Left lung (tissue), 10 donors: ENCODE results near the gene CASZ1. TPM values are rescaled to one million over a fixed set of nuclear protein-coding genes. Genes with fewer than 3 reads are reported as not detected.

ENCODE experiments used
- ATAC-seq: fragments of 200-7000 bp; cut with Tn5 transposase; one replicate; pipeline ENCODE4 v1.9.1; 2020; ENCODE audit warnings: moderate library complexity
- DNase-seq, 4 donors: peaks; one replicate each; pipeline ENCODE4 v3.0.0-alpha.2; 2013 to 2020
- H3K27ac ChIP-seq, 2 donors: fragments of 200-600 bp; sonication (generic) in 1 of 2; one replicate each; pipeline versions ENCODE4 v1.5.0 to v1.8.0; 2020 to 2021
- H3K27me3 ChIP-seq, 2 donors: fragments of 200-600 bp; sonication (generic) in 1 of 2; one replicate each; pipeline versions ENCODE4 v1.5.0 to v1.8.0; 2020 to 2021
- H3K36me3 ChIP-seq, 2 donors: fragments of 200-600 bp; sonication (generic) in 1 of 2; one replicate each; pipeline versions ENCODE4 v1.5.0 to v1.8.0; 2020 to 2021
- H3K4me1 ChIP-seq, 2 donors: fragments of 200-600 bp; one replicate each; pipeline ENCODE4 v1.8.0; 2021
- H3K4me3 ChIP-seq, 2 donors: fragments of 200-600 bp; sonication (generic) in 1 of 2; one replicate each; pipeline versions ENCODE4 v1.5.0 to v1.8.0; 2020 to 2021; ENCODE audit warnings: mild to moderate bottlenecking in 1 of 2
- H3K9me3 ChIP-seq, 2 donors: fragments of 200-600 bp; sonication (generic) in 1 of 2; one replicate each; pipeline versions ENCODE4 v1.5.0 to v1.8.0; 2020 to 2021
- CTCF ChIP-seq, 2 donors: fragments of 200-600 bp; sonication (generic) in 1 of 2; IDR thresholded peaks; one replicate each; pipeline versions ENCODE4 v1.5.0 to v1.8.0; 2021; ENCODE audit warnings: antibody characterized with exemption in 2 of 2
- intact Hi-C, 2 donors: fragments of 100-400 bp; cut with DNase I; formaldehyde crosslinking; loops; one replicate each; pipeline versions ENCODE4 v1.11.2 to v1.14.2; 2022
- polyA plus RNA-seq, 6 donors: library from polyadenylated mRNA; unstranded; fragments of 120-200 nt; gene quantifications; one replicate each; pipeline ENCODE4 v1.2.1, GENCODE V29; 2013; ENCODE audit not compliant: insufficient read length in 6 of 6
- total RNA-seq, 2 donors: library from RNA; stranded (reverse); fragmentation: NEBNext Ultra II Directional; extraction: Animal tissue kit (Norgen Biotek cat#: 25700); gene quantifications; one replicate each; pipeline ENCODE4 v1.2.1, GENCODE V29; 2021
- donor health status: DM: no; HTN: yes; CAD: no.
- donor health status: DM: no; HTN: no; CAD: no.

Gene CASZ1
- total and polyA plus RNA-seq, 8 donors, result 15.1 to 44.0 (median 21.1) TPM

DNA sequence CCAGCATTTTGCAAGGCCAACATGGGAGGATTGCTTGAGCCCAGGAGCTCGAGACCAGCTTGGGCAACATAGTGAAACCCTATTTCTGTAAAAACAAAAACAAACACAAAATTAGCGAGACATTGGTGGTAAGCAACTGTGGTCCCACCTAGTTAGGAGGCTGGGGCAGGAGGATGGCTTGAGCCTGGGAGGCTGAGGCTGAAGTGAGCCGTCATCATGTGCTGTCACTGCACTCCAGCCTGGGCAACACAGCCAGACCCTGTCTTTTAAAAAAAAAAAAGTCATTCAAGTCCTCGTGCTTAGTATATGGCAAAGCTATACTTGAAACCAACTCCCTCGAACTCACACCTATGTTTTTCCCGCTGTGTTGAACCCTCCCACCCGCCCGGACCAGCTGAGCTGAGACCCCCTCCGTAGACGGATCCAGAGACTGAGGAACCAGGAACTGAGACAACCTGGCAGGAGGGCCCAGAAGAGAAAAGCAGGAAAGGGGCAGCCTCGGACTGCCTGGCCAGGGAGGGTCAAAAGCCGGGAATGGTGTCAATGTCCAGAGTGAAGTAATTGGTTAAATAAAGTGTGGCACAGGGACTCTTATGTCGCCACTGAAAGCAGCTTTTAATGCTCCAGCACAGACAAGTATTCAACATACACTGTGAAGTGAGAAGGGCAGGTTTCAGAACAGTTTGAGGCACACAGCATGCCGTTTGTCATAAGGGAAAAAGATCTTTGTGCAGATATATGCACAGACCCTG, 32.8 kb upstream of the CASZ1 start:
- DNase-seq (no peak), ATAC-seq (no peak)
- H3K4me1 ChIP-seq, result no peaks in the 10 kb centered on the region
- H3K27ac ChIP-seq, result no peak overlapping the region
- peaks cover 0 to 18% of the 10 kb centered on the region in 2 donors for H3K27me3 ChIP-seq
- H3K4me3 ChIP-seq, result no peak overlapping the region
- no peaks in the 10 kb centered on the region for H3K36me3 ChIP-seq
- no peak for TF ChIP-seq CTCF (IDR thresholded peaks at IDR 0.05)
- intact Hi-C loops, result no loop called here
- H3K9me3 ChIP-seq, result no peaks in the 10 kb centered on the region

DNA sequence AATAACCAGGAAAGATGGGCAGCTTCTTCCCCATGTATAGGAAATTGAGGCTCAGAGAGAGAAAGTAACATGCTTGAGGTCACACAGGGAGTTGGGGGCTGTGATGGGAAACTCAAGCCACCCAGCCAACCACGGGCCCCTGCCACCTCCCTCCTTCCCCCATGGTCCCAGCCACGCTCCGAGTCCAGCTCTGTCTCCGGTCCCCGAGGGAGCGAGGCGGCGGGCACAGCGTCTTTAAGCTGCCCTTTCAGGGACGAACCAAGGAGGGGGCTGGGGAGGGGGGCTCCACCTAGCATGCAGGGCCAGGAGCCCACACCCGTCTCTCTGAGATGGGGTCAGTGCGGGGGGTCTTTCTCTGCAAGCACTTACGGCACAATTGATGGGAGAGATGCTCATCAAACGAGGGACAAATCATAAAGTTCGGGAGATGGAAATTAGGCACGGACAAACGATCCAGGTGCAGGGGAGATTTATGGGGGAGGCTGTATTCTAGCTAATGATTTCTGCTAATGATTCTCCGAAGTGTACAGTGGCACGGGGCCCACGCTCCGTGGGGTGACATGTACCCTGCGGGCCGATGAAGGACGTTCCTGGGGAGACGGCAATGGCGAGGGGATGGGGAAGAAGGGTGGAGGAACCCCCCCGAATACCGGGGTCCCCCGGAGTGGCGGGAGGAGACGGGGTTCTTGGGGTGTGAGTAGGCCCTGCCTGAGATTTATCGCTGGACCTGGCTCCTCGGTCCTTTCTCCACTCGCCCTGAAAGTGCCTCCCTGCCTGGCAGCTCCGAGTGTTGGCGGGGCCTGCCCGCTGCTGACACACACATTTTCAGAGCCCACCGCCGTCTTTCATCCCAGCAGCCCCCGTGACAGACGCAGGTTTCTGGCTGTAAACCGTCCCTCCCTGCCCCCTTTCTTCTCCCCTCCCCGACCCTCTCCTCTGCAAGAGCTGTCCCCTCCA, 31.2 kb upstream of the CASZ1 start:
- Histone ChIP-seq H3K4me3 (no peak overlapping the region), H3K36me3 (no peaks in the 10 kb centered on the region), H3K4me1 (no peaks in the 10 kb centered on the region), H3K27me3 (peaks cover 0 to 17% of the 10 kb centered on the region in 2 donors), H3K27ac (no peak overlapping the region), H3K9me3 (no peaks in the 10 kb centered on the region)
- intact Hi-C loops, result no loop called here
- DNase-seq (no peak), ATAC-seq (no peak)
- TF ChIP-seq CTCF (IDR thresholded peaks at IDR 0.05), result no peak

DNA sequence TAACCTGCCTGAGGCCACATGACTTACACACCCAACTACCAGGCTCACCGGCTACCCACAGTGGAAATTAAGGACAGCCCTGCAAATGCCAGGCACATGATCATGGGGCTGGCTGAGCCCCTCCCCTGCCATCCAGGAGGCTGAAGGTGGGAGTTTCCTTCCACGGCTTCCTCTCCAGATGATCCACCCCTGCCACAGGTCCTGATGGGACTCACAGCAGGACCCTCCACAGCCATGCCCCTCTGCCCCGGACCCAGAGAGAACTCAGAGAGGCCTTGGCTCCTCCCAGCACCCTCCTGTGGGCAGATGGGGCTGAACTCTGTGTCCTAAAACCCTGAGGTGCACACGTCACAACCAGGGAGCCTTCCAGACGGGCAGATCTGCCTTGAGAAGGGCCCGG, 29.1 kb upstream of the CASZ1 start:
- ATAC-seq (no peak), DNase-seq (no peak)
- Histone ChIP-seq H3K27ac (no peak overlapping the region), H3K9me3 (no peaks in the 10 kb centered on the region), H3K36me3 (no peaks in the 10 kb centered on the region), H3K27me3 (peaks cover 0 to 17% of the 10 kb centered on the region in 2 donors), H3K4me1 (no peaks in the 10 kb centered on the region), H3K4me3 (no peak overlapping the region)
- no peak for TF ChIP-seq CTCF (IDR thresholded peaks at IDR 0.05)
- intact Hi-C loops, result no loop called here

DNA sequence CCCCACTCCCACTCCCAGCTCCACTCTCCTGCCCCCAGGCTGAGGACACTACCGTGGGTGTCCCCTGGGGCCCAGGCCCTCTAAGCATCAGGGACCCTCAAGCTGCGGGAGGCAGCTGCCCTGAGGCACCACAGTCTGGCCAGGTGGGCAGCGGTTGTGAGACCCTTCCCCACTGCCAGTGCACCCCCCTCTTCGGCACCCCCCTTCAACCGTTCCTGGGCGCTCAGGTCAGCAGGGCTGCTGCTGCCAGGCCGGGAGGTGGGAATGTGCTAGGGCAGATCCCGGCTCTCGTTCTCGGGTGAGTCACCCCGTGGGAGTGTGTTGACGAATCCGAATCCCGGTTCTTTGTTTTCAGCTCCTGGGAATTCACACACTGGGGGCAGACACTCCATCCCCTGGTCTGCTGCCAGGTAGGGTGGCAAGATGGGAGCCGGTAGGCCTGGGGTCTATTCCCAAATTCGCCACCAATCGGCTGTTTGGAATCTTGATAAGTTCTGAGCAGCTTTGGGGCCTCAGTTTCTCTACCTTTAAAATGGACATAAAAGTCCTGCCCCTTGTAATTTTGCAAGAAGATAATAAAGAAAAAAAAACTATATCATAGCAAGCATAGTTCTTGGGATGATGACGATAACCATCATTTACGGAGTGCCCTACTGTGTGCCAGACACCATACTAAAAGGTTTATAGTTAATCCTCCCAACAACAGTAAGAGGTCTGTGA, 28.5 kb upstream of the CASZ1 start:
- H3K27me3 ChIP-seq, result peaks cover 0 to 18% of the 10 kb centered on the region in 2 donors
- no peak overlapping the region for H3K27ac ChIP-seq
- TF ChIP-seq CTCF (IDR thresholded peaks at IDR 0.05), result no peak
- peak; percentile 27 for ATAC-seq
- DNase-seq, result no peak
- no peaks in the 10 kb centered on the region for H3K4me1 ChIP-seq
- intact Hi-C loops, result no loop called here
- no peaks in the 10 kb centered on the region for H3K9me3 ChIP-seq
- H3K36me3 ChIP-seq, result no peaks in the 10 kb centered on the region
- no peak overlapping the region for H3K4me3 ChIP-seq
